Stimulated activated CD8-positive, alpha-beta memory T cell treated with anti-CD3 and anti-CD28 coated beads, Interleukin-15, amount 100 ng/mL, for 48 hours (primary cell): Measurements from ENCODE around the gene SEPTIN5.
"Not testable (repeated sequence)": the region's sequence is repeated elsewhere in the genome, so short reads cannot be mapped to it uniquely, and the experiment has no call there.

Experiments
- DNase-seq, 2 donors: peaks; one replicate each; pipeline ENCODE4 v3.0.0-alpha.2; 2020; ENCODE audit warnings: low read depth in 2 of 2

SEPTIN5 gene

DNA sequence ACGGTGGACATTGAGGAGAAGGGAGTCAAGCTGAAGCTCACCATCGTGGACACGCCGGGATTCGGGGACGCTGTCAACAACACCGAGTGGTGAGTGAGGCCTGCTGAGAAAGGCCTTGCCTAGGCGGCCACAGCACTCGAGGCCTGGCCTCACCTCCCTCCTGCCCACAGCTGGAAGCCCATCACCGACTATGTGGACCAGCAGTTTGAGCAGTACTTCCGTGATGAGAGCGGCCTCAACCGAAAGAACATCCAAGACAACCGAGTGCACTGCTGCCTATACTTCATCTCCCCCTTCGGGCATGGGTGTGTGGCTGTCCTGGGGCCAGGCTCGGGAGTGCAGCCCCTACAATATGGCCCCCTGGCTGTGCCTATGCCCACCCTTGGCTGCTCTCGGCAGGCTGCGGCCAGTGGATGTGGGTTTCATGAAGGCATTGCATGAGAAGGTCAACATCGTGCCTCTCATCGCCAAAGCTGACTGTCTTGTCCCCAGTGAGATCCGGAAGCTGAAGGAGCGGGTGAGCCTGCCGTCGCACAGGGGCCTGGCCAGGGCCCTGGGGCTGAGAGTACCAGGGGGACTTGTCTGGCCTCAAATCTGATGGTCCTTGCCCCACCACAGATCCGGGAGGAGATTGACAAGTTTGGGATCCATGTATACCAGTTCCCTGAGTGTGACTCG is 6.0 kb downstream of the SEPTIN5 start:
- no peak for DNase-seq

DNA sequence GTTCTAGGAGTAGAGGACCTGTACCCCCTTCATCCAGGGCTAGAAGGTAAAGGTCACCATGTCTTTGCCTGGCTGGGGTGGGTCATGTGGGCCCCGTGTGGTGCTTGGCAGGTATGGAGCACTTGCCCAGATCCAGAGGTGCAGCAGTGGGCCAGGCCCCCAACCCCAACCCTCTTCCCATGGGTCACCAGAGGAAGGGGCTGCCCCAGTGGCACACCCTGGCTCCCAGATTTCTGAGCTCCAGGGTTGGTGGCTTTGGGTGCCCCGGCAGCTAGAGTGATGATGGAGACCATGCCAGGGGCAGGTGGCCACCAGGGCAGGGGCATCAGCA is 6.7 kb downstream of the SEPTIN5 start:
- no peak for DNase-seq

DNA sequence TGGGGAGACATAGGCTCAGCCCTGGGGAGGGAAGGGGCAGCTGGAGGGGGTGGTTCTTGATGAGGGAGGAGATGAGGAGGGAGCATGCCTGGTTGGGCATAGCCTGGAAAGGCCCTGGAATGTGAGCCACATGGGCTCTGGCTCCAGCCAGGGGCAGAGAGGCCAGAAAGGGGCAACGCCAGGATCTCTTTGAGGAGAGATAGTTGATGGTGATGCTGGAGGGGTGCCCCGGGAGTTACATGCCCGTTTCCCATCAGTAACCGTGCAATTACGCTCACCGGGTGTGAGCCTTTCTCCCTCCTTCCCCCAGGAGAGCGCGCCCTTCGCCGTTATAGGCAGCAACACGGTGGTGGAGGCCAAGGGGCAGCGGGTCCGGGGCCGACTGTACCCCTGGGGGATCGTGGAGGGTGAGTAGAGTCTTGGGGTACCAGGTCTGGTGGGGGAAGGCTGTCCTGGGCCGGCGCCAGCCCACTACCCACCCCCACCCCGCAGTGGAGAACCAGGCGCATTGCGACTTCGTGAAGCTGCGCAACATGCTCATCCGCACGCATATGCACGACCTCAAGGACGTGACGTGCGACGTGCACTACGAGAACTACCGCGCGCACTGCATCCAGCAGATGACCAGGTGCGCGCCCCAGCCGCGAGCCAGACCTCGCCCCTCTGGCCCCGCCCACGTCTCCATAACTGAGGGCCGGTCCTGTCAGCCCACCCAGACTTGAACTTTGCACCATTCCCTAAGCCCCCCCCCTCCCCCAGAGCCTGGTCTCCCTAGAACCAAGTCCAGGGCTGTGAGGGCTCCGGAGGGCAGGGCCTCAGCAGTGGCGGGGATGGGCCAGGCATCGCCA is 7.3 kb downstream of the SEPTIN5 start:
- no peak for DNase-seq

DNA sequence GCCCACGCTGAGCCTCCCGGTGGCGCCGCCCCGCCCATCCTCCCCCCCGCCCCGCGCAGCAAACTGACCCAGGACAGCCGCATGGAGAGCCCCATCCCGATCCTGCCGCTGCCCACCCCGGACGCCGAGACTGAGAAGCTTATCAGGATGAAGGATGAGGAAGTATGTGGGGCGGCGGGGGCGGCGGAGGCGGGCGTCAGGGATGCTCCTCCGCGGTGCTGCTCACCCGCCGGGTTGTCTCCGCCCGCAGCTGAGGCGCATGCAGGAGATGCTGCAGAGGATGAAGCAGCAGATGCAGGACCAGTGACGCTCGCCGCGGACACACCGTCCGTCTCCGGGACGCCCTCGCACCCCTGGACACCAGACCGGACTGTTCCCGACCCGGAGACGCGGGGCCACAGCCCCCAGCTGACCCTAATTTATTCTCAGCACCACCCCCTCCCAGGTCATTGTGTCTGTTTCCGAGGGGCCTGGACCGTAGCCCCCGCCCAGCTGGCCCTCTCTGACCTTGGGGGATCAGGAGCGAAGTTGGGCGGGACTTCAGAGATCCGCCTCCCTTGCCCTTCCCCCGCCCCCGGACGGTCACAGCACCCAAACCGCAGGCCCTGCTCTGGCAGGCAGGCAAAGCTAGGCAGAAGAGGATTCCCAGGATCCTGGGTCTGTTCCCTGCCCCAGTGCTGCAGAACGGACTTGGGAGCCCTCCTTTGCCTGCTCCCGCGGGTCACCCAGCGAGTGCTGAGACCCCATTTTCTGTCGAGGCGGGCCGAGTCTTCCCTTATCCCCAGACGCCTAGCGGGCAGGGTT is 8.1 kb downstream of the SEPTIN5 start:
- DNase-seq = no peak

DNA sequence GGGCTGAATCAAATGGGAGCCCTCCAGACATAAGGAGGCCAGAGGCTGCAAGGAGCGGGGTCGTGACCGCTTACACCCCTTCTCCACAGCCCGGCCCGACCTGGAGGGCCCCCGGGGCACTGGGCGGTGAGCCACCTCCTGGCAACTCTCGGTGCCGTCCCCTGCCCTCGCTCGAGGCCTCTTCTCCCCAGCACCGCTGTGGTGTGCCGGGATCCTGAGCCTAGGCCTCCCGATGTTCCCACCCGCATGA is 8.6 kb downstream of the SEPTIN5 start:
- DNase-seq = no peak

DNA sequence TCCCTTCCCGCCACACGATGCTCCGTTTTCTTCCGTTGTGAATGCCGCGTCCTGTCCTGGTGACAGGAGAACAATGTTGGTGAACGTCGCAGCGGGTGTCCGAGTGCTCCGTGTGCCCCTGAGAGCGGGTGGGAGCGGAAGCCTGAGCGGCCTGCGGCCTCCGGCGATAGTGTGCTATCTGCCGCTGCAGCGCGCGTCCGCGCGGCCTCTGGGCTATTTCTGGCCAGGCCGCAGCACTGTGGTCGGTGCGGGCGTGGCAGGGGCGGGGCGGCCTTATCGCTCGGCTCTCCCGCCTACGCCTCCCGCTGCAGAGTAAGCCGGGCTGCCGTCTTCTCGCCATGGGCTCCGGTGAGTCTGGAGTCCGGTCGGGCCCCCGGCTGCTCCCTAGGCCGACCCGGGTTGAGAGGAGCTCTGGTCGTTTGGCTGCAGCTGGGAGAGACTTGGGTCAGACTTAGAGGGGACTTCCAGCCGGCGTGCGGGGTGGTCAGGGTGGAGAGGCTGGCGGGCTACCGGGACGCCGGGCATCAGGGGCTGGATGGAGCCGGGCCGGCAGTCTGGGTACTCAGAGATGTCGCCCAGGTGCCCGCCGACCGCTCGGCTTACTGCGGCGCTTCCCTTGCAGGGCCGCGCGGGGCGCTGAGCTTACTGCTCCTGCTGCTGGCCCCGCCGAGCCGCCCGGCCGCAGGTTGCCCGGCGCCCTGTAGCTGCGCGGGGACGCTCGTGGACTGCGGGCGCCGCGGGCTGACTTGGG is 9.1 kb downstream of the SEPTIN5 start, which contains the start of gene GP1BB:
Gene GP1BB (plus strand): TSS at position 308 of the 751 bp plus-strand sequence. CDS start 31 bp downstream, at position 339.
- peak in 1 of 2 donors; percentile 17 for DNase-seq

DNA sequence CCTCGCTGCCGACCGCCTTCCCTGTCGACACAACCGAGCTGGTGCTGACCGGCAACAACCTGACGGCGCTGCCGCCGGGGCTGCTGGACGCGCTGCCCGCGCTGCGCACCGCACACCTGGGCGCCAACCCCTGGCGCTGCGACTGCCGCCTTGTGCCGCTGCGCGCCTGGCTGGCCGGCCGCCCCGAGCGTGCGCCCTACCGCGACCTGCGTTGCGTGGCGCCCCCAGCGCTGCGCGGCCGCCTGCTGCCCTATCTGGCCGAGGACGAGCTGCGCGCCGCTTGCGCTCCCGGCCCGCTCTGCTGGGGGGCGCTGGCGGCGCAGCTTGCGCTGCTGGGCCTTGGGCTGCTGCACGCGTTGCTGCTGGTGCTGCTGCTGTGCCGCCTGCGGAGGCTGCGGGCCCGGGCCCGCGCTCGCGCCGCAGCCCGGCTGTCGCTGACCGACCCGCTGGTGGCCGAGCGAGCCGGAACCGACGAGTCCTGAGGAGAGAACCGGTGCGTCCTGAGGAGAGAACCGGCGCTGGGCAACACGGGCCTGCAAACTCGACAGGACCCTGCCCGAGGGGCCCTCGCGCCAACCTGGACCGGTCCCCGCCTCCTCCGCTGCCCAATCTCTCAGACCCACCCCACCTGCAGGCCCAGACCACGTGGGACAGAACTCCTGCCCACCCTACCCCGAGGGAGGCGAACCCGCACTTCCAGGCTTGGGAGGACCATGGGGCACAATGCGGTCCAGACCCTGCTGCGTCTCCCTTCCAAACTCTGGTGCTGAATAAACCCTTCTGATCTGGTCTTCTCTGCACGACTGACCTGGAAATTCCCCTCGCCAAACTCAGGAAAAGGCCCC is 9.9 kb downstream of the SEPTIN5 start:
- DNase-seq = peak; percentile 23 to 45

DNA sequence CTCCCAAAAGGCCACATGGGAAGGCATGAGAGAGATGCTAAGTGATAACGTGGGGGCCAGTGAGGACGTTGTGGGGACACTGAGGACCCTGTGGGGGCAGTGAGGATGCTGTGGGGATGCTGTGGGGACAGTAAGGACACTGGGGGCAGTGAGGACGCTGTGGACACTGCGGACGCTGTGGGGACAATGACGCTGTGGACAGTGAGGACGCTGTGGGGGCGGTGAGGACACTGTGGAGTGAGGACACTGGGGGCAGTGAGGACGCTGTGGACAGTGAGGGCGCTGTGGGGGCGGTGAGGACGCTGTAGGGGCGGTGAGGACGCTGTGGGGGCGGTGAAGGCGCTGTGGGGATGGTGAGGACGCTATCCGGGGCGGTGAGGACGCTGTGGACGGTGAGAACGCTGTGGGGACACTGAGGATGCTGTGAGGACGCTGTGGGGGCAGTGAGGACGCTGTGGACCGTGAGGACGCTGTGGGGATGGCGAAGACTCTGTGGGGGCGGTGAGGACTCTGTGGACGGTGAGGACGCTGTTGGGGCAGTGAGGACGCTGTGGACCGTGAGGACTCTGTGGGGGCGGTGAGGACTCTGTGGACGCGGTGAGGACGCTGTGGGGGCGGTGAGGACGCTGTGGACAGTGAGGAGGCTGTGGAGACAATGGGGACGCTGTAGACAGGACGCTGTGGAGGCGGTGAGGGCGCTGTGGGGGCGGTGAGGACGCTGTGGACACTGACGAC is 10.8 kb downstream of the SEPTIN5 start:
- no peak for DNase-seq

DNA sequence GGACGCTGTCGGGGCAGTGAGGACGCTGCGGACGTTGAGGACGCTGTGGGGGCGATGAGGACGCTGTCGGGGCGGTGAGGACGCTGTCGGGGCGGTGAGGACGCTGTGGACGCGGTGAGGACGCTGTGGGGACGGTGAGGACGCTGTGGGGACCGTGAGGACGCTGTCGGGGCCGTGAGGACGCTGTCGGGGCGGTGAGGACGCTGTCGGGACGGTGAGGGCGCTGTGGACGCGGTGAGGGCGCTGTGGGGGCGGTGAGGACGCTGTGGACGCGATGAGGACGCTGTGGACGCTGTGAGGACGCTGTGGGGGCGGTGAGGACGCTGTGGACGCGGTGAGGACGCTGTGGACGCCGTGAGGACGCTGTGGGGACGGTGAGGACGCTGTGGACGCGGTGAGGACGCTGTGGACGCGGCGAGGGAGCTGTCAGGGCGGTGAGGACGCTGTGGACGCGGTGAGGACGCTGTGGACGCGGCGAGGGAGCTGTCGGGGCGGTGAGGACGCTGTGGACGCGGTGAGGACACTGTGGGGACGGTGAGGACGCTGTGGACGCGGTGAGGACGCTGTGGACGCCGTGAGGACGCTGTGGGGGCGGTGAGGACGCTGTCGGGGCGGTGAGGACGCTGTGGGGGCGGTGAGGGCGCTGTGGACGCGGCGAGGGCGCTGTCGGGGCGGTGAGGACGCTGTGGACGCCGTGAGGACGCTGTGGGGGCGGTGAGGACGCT is 11.9 kb downstream of the SEPTIN5 start:
- DNase-seq = not testable (repeated sequence)

DNA sequence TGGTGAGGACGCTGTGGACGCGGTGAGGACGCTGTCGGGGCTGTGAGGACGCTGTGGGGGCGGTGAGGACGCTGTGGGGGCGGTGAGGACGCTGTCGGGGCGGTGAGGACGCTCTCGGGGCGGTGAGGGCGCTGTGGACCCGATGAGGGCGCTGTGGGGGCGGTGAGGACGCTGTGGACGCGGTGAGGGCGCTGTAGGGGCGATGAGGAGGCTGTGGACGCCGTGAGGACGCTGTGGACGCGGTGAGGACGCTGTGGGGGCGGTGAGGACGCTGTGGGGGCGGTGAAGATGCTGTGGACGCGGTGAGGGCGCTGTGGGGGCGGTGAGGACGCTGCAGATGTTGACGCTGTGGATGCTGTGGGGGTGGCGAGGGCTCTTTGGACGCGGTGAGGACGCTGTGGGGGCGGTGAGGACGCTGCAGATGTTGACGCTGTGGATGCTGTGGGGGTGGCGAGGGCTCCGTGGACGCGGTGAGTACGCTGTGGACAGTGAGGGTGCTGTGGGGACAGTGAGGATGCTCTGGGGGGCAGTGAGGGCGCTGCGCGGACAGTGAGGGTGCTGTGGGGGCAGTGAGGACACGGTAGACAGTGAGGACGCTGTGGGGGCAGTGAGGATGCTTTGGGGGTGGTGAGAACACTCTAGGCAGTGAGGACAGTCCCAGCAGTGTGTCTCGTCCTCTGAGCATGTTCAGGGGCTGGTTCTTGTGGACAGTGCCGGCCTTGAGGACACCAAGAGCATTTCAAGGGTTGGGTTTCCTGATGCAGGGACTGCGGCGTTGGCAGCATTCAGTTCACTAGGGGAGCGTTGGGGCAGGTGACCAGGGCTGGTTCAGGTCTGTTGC is 13.2 kb downstream of the SEPTIN5 start:
- DNase-seq = no peak

DNA sequence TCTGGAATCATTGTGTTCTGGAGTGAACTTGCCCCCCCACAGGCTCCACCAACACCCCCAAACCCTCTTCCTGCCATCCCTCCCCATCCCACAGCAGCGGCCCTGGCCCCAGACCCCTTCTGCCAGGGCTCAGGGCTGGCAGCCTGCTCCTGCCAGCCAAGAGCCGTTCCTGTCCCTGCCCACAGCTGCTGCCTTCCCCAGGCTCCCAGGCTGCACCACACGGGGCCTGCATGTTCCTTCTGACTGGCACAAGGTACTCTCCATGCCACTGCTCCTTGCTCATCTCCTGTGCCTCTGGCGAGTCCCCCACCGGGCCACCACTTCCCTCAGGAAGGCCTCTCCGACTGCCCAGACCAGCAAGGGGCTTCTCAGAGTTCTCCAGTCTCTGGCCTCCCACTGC is 14.0 kb downstream of the SEPTIN5 start:
- DNase-seq = no peak

DNA sequence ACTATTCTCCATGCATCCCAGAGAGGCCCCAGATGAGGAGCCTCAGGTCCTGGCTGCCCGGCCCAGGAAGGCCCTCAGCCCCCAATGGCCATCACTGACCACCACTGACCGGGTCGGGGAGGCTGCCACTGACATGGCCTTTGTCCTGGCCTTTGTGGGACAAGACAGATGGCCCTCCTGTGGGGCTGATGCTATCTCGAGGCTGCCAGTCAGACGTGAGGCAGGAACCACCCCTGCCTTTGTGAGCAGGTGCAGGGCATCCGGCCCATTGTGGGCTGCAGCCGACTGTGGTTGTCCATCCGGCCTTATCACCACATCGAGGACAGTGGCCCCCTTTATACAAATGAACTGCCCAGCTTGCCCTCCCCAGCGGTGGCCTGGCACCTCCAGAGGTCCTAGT is 14.5 kb downstream of the SEPTIN5 start:
- no peak for DNase-seq

DNA sequence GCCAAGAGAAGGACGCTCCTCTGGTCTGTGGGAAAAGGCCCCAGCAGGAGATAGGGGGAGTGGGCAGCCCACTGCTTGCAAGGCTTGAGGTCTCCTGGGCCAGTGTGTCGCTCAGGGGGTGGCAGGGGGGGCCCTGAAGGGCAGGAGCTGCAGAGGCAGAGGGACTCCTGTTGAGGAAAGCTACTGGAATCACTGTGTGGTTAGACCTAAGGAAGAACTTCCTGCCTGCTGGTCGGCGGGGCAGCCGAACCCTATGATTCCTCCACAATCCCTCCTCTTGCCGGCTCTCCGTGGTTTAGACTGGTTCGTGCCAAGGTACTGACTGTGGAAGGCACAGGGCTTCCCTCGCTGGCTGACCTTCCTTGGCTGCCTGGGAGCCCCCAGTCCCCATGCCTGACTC is 15.2 kb downstream of the SEPTIN5 start:
- no peak for DNase-seq

DNA sequence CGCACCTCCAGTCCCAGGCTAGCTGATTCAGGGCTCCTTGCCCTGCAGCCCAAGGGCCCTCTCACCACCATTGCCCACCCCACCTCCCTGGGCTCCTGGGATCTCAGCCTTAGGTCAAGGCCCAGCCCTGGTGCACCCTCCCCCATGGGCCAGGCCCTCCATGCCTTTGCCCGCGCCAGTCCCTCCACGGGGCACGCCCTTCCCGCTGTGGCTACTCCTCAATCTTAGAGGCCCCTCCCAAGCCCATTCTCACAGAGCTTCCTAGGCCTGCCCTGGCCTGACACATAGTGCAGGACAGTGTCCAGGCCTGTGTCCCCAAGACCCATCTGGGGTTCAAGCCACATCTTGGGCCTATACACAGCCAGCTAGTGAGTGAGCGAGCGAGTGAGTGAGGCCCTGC is 15.9 kb downstream of the SEPTIN5 start:
- no peak for DNase-seq

DNA sequence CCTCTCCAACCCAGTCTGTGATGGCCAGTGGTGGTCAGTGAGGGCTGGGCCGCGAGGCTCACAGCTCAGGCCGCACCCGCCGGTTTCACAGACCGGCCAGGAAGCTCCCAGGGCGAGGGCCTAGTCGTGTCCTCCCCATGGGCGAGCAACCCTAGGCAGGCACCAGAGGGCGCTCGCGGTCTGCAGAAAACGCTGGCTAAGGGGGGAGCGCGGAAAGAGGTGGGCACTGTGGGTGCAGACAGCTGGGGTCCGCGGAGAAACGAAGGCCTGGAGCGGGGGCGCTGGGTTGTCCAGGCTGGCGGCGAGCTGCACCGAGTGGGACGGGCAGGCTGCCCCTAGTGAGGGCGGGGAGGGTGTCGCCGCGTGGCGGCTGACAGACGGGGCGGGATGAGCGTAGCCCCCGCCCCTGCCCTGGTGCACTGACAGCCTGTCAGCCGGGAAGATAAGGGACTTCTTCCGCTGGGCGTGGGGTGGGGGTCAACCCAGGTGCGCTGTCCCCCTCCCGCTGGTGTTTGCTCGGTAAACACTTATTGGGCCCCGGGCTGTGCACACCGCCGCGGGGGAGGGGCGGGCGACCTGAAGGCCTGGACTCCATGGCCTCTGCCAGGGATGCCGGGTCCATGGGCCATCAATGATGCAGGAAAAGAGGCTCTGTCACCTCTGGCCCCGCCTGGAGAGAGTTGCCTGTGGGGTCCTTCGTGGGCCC is 16.5 kb downstream of the SEPTIN5 start:
- DNase-seq = peak; percentile 63 to 68

DNA sequence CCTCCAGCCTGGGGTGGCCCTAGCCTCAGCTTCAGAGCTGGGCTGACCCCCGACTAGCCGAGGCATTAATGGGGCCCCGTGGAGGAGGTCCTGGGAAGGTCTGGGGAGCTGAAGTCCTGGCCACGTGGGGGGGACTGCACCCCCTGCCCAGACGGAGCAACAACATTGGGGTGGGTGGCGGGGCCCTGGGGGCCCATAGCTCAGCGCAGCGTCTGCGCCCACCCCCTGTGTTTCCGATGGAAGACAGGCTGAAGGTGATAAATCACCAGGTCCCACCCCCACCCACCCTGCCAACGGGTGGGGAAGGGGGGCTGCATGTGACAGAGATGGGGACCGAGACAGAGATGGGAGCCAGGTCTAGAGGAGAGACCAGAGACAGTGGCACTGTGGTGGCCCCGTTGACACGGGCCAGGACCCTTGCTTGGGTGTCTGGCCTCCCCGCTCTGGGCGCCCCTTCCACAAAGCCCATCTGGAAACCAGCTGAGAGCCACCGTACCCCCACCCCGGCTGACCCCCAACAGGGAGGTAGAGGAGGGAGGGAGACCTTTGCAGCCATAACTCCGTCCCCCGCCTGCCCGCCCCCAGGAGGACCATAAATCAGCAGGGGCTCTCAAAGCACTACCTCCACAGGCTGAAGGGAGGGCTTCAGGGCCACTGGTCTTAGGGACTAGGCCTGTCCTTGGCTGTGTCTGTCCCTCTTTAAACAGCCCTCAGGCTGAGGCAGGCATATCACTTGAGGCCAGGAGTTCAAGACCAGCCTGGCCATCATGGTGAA is 17.2 kb downstream of the SEPTIN5 start:
- no peak for DNase-seq

DNA sequence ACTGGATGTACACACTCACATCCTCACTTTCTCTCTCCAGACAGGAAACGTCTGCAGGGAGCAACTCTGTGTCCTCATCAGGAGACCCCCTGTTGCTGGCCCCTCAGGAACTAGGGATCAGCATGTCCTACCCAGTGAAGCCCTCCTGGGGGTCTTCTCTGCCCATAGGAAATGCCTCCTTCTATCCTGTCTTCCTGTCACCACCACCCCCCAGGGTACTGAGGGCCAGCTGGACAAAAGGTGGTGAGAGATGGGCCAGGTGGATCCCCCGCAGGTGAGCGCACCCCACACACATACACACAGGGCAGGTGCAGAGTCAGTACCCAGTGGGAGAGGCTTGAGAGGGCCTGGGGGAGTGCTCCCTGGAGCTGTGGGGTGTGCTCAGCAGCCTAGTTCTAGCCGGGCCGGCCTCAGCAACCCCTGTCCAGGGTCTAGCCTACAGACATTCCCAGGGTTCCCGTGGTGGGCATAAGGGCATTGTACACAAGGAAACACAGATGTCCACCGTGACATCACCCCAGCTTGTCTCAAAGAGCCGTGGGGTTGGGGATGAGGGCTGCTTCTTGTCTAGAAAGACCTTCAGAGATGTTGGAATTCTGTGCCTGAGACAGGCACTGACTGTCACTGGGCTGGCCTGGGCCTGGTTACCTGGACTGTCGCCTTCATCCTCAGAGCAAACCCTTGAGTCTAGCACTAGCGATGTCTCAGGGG is 18.3 kb downstream of the SEPTIN5 start:
- DNase-seq = no peak
